IPS-NIHi7 (cell line): Measurements from ENCODE around the gene TM9SF4.
"Not testable (repeated sequence)": the region's sequence is repeated elsewhere in the genome, so short reads cannot be mapped to it uniquely, and the experiment has no call there.

ENCODE experiments used
- DNase-seq: peaks from one replicate; pipeline ENCODE4 v3.0.0; 2012; ENCODE audit warnings: mixed read lengths; ENCODE audit errors: extremely low spot score

Gene TM9SF4

DNA sequence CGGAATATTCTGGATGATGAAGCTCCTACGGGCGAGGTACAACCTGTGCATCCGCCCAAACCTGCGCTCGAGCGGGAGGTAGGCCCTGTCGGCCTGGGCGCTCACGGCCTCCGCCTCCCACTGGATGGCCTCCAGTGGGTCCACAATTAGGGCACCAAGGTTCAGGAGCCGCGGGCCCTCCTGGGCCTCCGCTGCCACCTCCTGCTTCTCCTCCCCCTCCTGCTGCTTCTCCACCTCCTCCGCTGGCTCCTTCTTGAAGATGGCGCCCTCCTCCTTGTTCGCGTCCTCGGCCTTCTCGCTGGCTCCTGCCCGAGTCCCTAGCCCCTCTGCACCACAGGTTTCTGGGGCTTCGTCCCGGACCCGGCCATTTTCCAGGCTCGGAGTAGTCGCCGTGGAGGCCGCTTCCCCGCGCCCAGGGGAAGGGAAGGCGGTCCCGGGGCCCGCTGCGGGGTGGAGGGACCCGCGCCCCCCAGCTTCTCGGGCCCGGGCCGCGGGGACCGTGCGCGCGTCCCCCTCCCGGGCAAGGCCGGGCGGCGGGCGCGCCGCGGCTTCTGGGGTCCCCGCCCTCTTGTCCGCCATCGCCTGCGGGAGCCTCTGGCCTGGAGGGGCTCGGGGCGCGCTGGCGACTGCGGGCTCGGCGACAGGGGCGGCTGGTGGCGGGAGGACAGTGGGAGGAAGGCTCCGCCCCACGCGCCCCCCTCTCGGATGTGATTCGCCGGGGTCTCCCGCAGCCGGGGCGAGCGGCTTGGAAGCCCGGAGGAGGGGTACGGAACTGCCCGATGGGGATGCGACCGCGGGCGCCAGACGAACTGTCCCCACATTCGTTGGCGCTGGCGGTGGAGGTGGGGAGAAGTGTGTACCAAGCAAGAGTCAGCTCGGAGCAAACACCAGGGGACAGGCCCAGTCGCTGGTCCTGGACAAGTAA is 80.4 kb downstream of the TM9SF4 start:
- peak; percentile 67 for DNase-seq

DNA sequence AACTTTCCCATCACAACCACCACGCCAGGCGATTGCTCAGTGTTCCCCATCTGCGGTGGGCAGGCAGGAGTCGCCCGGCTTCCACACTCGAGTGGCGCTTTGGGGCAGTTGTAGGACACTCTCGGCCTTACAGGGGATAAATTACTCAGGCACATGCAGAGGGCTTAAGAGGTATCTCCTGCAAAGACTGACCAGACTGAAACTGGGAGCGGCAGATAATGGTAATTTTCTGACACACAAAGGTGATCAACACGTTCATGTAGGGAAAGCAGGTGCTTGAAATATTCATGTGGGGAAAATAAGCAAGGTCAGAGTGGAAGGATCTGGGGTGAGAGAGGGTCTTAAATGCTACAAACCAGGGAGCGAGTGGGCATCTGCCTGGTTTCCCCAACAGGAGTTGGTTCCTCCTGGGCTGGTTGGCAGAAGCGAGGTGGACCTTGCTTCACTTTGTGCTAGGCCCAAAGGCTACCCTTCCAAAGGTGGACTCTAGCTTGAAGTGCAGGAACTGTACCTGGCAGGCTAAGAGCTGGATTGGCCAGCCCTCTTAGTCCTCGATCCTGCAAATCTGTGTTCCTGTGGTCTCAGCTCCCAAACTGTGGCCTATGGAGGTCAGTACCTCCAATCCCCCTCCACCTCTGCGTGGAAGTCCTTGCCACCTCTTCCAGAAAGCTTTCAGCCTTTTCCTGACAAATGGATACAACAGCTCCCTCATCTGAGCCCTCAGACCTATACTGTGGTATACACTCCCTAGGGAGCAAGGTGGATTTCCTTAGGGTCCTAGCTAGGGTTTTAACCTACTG is 81.3 kb downstream of the TM9SF4 start:
- DNase-seq, result no peak

GRCh38 chr20:32191422-32191821 is 81.9 kb downstream of the TM9SF4 start:
- no peak for DNase-seq

GRCh38 chr20:32191873-32192272 is 82.4 kb downstream of the TM9SF4 start:
- DNase-seq, result no peak

- DNase-seq, result no peak
Observed at GRCh38 chr20:32192698-32193097, 83.2 kb downstream of the TM9SF4 start.

DNA sequence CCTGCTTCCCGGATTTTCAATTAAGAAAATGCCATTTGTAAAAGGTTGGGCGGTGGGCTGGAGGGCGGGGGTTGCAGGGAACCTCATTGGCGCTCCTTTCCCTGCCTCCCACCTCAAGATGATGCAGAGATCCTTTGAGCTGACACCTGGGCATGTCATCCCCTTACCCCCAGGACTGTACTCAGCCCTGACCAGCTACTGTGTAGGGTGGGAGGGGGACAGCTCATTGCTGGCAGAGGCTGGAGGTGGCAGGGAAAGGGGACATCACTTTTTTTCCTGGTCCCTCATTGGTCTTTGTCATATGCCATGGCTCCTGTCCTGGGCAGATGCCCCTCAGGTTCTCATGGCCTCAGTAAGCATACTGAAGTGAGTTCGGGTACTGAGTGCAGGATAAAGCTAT is 83.8 kb downstream of the TM9SF4 start:
- not testable (repeated sequence) for DNase-seq

GRCh38 chr20:32193996-32194395 is 84.5 kb downstream of the TM9SF4 start:
- DNase-seq, result no peak

DNA sequence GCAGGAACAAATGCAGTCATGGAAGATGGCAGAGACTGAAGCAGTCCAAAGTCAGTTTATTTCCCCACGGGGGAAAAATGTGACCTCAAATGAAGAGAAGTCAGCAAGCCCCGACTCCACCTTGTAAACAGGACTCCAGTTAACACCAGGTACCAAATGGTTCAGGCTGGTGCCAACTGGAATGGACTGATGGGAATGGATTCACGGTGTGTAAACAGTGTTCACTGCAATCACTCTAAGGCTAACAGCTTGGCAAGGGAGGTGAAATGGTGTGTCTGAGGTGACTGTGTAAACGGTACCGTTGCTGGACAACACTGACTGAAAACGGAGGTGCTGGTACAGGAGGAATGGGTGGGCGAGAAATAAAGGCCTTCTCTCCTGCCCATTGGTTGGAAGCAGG is 86.1 kb downstream of the TM9SF4 start:
- DNase-seq, result no peak

DNA sequence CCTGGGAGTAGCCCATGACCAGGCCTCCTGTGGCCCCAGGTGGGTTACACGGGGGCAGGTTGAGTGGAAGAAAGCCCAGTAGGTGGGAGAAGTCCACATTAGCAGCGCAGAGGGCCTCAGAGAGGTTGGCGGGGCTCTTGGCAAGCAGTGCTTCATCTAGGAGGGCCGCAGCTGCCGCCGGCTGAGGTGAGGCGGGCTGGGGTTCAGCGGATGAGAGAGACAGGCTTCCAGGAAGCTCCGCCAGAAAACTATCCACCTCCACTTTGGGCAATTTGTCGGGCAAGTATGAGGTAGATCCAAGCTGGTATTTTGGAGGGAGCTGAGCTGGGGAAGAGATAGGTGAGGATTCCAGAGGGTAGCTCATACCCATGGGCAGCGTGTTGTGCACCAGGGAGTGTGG is 87.1 kb downstream of the TM9SF4 start:
- not testable (repeated sequence) for DNase-seq

- not testable (repeated sequence) for DNase-seq
Observed at GRCh38 chr20:32197136-32197535, 87.6 kb downstream of the TM9SF4 start.

GRCh38 chr20:32199006-32199405 is 89.5 kb downstream of the TM9SF4 start:
- DNase-seq, result no peak

DNA sequence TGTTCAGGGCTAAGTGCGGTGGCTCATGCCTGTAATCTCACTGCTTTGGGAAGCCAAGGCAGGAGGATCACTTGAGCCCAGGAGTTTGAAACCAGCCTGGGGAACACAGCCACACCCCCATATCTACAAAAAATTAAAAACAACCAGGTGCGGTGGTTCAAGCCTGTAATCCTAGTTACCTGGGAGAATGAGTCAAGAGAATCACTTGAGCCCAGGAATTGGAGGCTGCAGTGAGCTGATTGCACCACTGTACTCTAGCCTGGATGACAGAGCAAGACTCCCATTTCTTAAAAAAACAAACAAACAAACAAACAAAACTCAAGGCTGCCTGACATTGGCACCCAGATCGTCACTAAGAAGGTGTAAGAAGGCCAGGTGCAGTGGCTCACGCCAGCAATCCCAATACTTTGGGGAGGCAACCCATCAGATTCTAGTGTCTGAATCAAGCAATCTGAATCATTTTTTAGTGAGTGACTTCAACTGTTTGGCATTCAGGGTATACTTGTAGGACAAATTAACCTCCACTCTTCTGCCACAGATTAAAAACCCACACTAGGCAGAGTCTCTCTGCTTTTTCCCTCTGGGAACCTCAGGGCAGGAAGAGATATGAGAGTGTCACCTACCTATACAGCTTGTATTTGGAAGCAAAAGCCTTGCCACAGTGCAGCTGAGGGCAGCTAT is 91.9 kb downstream of the TM9SF4 start:
- no peak for DNase-seq

GRCh38 chr20:32201977-32202363 is 92.5 kb downstream of the TM9SF4 start:
- DNase-seq, result no peak

- DNase-seq, result no peak
Observed at GRCh38 chr20:32203356-32204204, 94.1 kb downstream of the TM9SF4 start.

GRCh38 chr20:32204205-32205109 is 94.9 kb downstream of the TM9SF4 start:
- no peak for DNase-seq

GRCh38 chr20:32205110-32205842 is 95.8 kb downstream of the TM9SF4 start:
- no peak for DNase-seq

DNA sequence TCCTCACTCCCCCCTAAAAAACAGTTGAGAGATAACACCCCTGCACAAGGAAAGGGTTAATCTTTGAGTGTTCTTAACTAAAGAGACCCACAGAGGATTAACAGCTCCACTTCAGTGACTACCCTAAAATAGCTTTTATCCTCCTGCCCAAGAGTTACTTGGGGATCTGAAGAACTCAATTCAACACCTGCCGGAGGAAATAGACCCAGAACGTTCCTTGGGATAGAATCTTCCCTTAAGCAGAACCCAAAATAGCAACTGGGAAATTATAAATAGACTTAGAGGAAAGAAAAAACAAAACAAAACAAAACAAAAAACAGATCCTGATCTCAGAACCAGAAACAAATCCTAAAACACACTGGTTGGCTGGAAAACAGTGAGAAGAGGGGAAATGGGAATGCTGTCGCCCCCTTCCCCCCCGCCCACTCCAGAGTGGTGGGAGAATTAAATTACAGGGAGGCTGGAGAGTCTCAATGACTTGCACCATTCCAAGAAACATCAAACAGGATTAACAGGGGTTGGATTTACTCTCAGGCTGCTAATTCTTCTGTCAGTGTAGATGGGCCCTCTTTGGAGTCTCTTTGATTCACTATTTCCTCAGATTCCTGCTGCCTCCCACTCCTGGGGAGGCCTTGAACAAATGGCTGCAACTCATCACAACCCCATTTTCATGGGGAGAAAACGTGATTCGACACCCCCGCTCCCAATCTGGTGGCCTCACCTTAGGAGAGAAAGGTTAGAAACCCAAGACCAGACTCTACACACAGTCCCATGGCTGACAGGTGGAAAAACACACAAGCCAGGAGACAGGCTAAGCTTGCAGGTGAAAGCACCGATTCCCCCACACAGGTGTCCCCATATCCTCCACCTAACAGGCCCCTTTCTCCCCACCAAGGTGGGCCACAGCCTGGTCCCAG is 96.6 kb downstream of the TM9SF4 start:
- DNase-seq, result no peak
